HG03558 (cell line): ENCODE data around the gene AGBL4.

Experiments used
- ATAC-seq: cut with Tn5 transposase; IDR thresholded peaks from one replicate; pipeline ENCODE4 v1.9.1; 2021; ENCODE audit warnings: moderate number of reproducible peaks; ENCODE audit not compliant: unreplicated experiment; ENCODE audit errors: extremely low read depth

AGBL4 gene

GRCh38 chr1:48710318-48710717 is 1313.4 kb downstream of the AGBL4 start:
- no peak for ATAC-seq

GRCh38 chr1:48704736-48705135 is 1319.0 kb downstream of the AGBL4 start:
- no peak for ATAC-seq

GRCh38 chr1:48701445-48701844 is 1322.3 kb downstream of the AGBL4 start:
- ATAC-seq: no peak

- no peak for ATAC-seq
Measured at GRCh38 chr1:48697066-48697707, 1326.6 kb downstream of the AGBL4 start.

GRCh38 chr1:48695161-48695560 is 1328.6 kb downstream of the AGBL4 start:
- ATAC-seq: no peak

GRCh38 chr1:48693674-48694320 is 1330.0 kb downstream of the AGBL4 start:
- no peak for ATAC-seq

GRCh38 chr1:48693180-48693579 is 1330.6 kb downstream of the AGBL4 start:
- ATAC-seq: no peak

- no peak for ATAC-seq
Measured at GRCh38 chr1:48692235-48692634, 1331.5 kb downstream of the AGBL4 start.

- ATAC-seq: no peak
Measured at GRCh38 chr1:48691429-48692001, 1332.2 kb downstream of the AGBL4 start.

GRCh38 chr1:48688102-48688760 is 1335.5 kb downstream of the AGBL4 start:
- no peak for ATAC-seq

GRCh38 chr1:48687282-48688045 is 1336.3 kb downstream of the AGBL4 start:
- no peak for ATAC-seq

GRCh38 chr1:48686159-48686558 is 1337.6 kb downstream of the AGBL4 start:
- no peak for ATAC-seq

GRCh38 chr1:48684381-48684780 is 1339.4 kb downstream of the AGBL4 start:
- no peak for ATAC-seq

GRCh38 chr1:48683839-48684238 is 1339.9 kb downstream of the AGBL4 start:
- ATAC-seq: no peak

GRCh38 chr1:48681476-48682305 is 1342.1 kb downstream of the AGBL4 start:
- no peak for ATAC-seq

GRCh38 chr1:48680411-48681035 is 1343.2 kb downstream of the AGBL4 start:
- ATAC-seq: no peak

- ATAC-seq: no peak
Measured at GRCh38 chr1:48679859-48680258, 1343.9 kb downstream of the AGBL4 start.

GRCh38 chr1:48678710-48679505 is 1344.8 kb downstream of the AGBL4 start:
- ATAC-seq: no peak
